PC-3 (cell line): ENCODE data around the gene ARHGAP26.

Source experiments
- EZH2 ChIP-seq: fragments of 300-600 bp; sonication (generic); IDR thresholded peaks from one replicate; pipeline ENCODE4 v1.6.1; 2017; ENCODE audit warnings: antibody characterized with exemption, mild to moderate bottlenecking, low read length; ENCODE audit not compliant: unreplicated experiment
- TF ChIP-seq, protein P1 (sequence below): fragments of 300-600 bp; sonication (generic); conservative IDR thresholded peaks from 2 replicates; pipeline ENCODE4 v1.5.1; 2017; ENCODE audit warnings: antibody characterized with exemption, low read depth, mild to moderate bottlenecking, low read length

DNA sequence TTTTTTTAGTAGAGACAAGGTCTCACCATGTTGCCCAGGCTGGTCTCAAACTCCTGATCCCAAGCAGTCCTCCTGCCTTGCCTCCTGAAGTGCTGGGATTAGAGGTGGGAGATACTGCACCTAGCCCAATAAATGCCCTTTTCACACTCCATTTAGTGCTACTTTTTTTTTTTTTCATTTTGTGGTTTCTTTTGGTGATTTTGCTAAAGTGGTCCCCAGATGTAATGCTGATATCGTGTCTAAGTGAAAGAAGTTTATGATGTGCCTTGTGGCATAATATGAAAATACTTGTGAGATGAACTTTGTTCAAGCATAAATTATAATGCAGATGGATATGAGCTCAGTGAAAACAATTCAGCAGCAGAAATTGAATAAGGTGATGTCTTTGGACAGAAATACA lies 227.4 kb downstream of the ARHGAP26 start:
- TF ChIP-seq, protein P1, sequence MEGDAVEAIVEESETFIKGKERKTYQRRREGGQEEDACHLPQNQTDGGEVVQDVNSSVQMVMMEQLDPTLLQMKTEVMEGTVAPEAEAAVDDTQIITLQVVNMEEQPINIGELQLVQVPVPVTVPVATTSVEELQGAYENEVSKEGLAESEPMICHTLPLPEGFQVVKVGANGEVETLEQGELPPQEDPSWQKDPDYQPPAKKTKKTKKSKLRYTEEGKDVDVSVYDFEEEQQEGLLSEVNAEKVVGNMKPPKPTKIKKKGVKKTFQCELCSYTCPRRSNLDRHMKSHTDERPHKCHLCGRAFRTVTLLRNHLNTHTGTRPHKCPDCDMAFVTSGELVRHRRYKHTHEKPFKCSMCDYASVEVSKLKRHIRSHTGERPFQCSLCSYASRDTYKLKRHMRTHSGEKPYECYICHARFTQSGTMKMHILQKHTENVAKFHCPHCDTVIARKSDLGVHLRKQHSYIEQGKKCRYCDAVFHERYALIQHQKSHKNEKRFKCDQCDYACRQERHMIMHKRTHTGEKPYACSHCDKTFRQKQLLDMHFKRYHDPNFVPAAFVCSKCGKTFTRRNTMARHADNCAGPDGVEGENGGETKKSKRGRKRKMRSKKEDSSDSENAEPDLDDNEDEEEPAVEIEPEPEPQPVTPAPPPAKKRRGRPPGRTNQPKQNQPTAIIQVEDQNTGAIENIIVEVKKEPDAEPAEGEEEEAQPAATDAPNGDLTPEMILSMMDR, result no peak
- no peak for TF ChIP-seq EZH2
